Fibroblast of skin of abdomen (primary cell): ENCODE measurements around the gene FREM2. TPM values are rescaled to one million over a fixed set of nuclear protein-coding genes. Genes with fewer than 3 reads are reported as not detected.

ENCODE experiments used
- DNase-seq: peaks from one replicate; pipeline ENCODE4 v3.0.0-alpha.2; 2013
- polyA plus RNA-seq, 2 experiments: library from polyadenylated mRNA; unstranded; fragments of 120-200 nt; gene quantifications; one replicate each; pipeline ENCODE4 v1.2.1, GENCODE V29; 2013; ENCODE audit not compliant: insufficient read length in 2 of 2

The FREM2 gene, protein sequence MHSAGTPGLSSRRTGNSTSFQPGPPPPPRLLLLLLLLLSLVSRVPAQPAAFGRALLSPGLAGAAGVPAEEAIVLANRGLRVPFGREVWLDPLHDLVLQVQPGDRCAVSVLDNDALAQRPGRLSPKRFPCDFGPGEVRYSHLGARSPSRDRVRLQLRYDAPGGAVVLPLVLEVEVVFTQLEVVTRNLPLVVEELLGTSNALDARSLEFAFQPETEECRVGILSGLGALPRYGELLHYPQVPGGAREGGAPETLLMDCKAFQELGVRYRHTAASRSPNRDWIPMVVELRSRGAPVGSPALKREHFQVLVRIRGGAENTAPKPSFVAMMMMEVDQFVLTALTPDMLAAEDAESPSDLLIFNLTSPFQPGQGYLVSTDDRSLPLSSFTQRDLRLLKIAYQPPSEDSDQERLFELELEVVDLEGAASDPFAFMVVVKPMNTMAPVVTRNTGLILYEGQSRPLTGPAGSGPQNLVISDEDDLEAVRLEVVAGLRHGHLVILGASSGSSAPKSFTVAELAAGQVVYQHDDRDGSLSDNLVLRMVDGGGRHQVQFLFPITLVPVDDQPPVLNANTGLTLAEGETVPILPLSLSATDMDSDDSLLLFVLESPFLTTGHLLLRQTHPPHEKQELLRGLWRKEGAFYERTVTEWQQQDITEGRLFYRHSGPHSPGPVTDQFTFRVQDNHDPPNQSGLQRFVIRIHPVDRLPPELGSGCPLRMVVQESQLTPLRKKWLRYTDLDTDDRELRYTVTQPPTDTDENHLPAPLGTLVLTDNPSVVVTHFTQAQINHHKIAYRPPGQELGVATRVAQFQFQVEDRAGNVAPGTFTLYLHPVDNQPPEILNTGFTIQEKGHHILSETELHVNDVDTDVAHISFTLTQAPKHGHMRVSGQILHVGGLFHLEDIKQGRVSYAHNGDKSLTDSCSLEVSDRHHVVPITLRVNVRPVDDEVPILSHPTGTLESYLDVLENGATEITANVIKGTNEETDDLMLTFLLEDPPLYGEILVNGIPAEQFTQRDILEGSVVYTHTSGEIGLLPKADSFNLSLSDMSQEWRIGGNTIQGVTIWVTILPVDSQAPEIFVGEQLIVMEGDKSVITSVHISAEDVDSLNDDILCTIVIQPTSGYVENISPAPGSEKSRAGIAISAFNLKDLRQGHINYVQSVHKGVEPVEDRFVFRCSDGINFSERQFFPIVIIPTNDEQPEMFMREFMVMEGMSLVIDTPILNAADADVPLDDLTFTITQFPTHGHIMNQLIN (N-terminal part only)
- polyA plus RNA-seq (2013, experiment 1 of 2; ENCODE audit: insufficient read length): 0.03 TPM
- 0.09 TPM for polyA plus RNA-seq (2013, experiment 2 of 2; ENCODE audit: insufficient read length)

- DNase-seq: peak; percentile 24
Observed at GRCh38 chr13:38686577-38687245, at the start of gene FREM2. FREM2 (plus strand) TSS chr13:38687077; CDS start chr13:38687345, 268 bp downstream.

DNA sequence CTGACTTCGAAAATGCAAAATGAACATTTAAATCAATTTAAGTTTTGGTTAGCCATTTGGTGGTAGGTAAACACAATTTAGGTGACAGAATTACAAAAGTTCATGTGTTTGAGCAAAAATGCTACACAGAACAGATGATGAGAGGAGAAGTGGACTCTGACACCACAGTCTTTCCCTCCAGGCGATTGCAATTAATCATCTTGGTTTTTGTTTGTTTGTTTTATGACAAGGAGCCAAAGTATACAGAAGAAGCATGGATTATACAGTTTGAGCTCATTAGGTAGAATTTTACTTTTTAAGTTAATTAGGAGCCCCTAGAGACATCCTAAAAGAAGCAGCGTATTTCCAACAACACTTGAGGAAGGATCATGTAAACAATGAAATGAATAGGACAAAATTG, 49.3 kb upstream of the FREM2 start:
- DNase-seq: no peak

- DNase-seq: no peak
Observed at GRCh38 chr13:38641164-38641948, 45.5 kb upstream of the FREM2 start.

DNA sequence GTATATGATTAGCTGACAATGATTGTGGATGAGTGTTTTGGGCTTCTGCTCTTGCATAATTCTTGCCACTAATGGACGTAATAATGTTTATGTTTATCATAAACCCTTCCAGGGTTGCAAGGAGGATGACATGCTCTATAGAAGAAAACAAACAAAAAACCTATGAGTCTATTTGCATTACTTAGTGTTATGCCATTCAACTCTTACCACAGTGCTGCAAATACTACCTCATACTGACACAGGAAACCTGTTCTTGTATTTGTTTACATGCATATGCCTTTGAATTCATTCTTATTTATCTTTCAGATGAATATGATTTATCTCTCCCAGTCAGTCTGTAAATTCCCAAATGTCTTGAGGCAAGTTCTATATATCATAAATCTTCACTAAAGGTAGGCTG, 39.6 kb upstream of the FREM2 start:
- no peak for DNase-seq

DNA sequence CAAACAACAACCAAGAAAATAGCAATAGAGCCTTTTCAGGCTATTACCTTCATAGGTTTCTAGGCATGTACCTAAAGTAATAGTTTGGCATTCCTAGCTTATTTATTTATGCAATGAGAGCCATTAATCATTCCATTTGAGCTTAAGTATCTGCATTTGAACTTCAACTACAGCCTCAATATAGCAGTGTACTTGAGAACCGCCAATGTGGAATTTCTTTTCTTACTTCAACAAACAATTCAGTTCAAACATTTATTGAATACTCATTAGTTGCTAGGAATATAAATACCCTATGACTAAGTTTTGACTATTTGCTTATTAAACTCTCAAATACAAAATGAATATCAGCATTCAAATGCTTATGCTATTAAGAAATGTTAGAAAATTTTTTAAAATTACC, 38.0 kb upstream of the FREM2 start:
- DNase-seq: no peak

- no peak for DNase-seq
Observed at GRCh38 chr13:38656699-38657098, 30.2 kb upstream of the FREM2 start.

- peak; percentile 38 for DNase-seq
Observed at GRCh38 chr13:38657191-38657590, 29.7 kb upstream of the FREM2 start.

DNA sequence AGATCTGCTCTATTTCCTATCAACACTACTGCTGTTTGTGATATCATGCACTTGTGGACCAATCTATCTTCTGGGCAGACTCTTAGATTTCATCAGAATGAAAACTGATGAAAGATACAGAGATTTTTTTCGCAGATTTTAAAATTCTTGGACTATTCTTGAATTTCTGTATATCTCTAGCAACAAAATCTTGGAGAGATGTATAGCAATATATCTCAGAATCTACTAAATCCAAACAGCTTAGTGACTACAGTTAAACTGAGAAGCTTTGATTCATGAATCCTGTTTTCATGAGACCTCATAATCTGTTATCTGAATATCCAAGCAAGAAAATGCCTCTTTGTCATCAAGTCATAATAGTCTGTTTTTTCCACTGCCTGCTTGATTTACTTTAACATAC, 28.0 kb upstream of the FREM2 start:
- DNase-seq: no peak

DNA sequence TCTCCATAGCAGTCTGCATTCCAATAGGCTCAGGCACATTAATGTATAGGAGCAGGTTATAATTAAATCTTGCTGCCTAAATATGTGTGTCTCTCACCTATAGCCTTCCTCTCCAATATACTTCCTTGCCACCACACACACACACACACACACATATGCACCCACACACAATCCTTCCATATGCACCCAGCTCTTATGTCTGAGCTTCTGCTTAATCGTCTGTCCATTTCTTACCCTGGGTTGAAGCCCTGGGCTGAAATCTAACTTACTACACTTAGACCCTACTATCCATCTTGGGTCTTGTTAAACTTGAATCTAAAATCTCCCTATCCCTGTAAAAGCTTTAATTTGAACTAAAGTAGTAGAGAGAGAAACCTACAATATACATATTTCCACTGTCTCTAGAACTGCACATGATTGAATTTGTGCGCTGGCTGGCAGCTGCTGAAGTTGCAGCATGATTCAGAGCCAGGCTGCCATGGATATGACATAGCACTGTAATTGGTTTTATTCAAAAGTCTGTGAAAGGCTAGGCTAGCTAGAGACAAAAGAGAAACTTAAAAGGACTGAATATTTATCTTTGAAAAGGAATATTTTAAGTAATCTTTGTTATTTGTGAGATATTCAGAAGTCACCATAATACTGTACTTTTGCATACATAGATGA, 25.7 kb upstream of the FREM2 start:
- DNase-seq: no peak

GRCh38 chr13:38662362-38662761, 24.5 kb upstream of the FREM2 start:
- DNase-seq: peak; percentile 77

- no peak for DNase-seq
Observed at GRCh38 chr13:38664906-38665305, 22.0 kb upstream of the FREM2 start.

- DNase-seq: no peak
Observed at GRCh38 chr13:38667526-38668109, 19.3 kb upstream of the FREM2 start.

DNA sequence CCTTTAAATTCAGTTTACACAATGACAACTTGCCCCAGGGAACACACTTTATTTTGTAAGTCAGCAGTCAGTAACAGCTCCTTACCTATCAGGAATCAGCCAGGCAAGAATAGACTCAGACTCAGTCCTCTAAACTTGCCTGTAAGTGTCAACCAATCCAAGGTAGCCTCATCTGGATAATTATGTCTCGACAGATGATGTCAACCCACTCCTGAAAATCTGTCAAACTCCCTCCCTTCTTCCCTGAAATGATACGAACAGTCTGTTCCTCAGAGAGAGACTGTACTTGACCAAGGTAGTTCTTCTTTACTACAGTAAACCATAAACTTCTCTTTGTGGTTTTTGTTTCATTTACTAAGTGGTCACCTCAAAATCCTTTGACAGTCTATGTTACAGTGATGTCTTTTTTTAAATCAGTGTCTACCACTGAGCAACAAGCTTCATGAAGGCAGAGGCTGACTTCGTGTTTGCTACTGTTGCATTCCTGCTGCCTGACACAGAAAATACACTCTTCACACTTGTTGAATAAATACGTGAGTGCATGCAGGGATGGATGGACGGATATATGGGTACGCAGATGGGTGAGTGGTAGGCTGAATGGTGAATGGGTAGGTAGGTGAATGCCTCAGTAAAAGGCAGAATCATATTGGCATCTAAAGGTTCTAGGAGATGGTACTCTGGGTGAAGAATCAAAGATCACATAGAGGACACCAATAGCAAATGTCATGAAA, 17.5 kb upstream of the FREM2 start:
- no peak for DNase-seq

DNA sequence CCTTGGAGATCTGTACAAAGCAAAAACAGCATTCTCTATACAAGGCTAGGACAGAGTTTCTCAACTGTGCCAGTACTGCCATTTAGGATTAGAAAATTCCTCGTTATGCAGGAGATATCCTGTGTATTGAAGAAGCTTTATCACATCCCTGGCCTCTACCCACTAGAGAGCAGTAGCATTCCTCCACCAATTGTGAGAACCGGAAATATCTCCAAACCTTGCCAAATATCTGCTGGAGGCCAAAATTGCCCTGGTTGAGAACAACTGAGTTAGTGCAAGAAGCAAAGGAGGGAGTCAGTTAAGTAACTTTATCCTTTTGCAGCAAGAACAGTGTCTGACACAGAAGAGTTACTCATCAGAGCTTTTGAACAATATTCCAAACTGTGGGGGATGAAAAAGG, 16.2 kb upstream of the FREM2 start:
- DNase-seq: no peak

GRCh38 chr13:38671980-38672379, 14.9 kb upstream of the FREM2 start:
- no peak for DNase-seq

- no peak for DNase-seq
Observed at GRCh38 chr13:38674208-38674607, 12.7 kb upstream of the FREM2 start.

DNA sequence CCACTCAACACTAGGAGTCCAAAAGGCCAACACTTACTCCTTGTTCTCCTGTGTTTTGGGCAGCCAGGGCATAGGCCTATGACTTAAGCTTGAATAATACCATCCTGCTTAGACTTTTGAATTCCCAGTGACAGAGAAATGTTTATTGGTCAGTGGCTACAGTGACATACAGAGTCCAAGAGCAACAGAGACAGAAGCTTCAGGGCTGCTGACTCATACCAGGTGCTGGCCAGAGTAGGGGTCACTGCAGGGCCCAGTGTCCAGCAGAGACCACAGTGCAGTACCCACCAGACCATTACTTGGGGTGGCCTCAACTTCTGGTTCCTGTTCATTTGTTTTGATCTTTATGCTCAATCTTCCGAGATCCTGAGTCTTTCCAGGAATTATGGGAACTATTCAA, 6.0 kb upstream of the FREM2 start:
- no peak for DNase-seq

GRCh38 chr13:38684714-38685113, 2.2 kb upstream of the FREM2 start:
- no peak for DNase-seq

DNA sequence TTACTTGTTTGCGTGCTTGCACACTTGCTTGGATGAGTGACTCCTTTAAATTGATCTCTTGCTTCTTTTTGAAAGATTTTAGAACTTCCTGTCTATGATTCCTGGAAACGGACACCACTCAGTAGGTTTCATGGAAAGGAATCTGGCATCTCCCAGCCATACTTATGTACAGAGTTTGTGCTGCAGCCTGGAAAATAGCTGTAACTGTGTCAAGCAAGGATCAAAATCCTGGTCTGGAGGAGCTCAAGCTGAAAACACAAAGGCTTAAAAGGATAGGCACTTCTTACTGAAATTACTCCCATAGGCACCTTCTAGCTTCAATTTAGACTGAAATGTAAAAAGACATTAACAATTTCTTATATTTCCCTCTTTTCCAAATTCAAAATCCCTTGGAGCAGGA, 1.4 kb upstream of the FREM2 start:
- DNase-seq: no peak
